GM21619 (cell line): Measurements from ENCODE around the gene CLEC18B.
"Not testable (repeated sequence)": the region's sequence is repeated elsewhere in the genome, so short reads cannot be mapped to it uniquely, and the experiment has no call there.

Experiments used
- ATAC-seq: cut with Tn5 transposase; IDR thresholded peaks from one replicate; pipeline ENCODE4 v1.9.1; 2021; ENCODE audit not compliant: unreplicated experiment

Gene CLEC18B

DNA sequence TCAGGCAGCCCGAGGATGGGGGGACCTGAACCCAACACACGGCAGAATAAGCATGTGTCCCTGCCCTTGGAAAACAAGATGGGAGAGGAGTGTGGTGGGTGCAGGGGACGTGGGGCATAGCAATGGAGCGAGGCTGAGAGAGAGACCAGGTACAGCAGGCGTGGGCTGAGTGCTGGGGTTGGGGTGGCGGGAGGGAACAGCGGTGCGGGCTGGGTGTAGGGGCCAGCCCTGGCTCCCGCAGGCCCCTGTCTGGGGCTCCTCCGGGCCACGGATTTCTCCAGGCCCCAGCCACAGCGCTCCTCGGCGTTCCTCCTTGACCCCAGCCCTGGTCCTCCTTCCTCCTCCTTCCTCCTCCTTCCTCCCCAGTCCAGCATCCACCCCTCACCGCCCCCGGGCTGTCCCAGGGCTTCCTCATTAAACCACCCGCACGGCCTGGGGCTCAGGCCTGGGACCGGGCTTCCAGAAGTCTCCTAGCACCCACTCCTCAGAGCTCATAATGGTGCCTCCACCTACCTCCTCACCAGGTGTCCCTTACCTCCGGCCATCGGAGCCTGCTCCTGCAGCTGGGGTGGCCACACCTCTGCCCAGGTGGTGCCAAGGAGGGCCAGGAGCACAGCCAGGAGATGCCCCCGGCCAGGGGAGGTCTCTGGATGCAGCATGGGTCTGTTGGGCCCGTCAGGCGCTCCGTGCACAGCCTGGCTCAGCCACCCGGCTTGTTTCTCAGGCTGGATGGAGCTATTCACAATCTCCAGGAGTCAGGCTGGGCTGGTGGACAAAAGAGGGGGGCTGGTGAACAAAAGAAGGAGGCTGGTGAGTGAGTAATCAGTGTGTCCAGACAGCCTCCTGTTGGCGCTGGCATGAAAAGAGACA, at the start of gene CLEC18B:
Gene CLEC18B (minus strand): TSS at position 867 of the 870 bp plus-strand sequence. CDS start 208 bp downstream, at position 659.
- not testable (repeated sequence) for ATAC-seq

DNA sequence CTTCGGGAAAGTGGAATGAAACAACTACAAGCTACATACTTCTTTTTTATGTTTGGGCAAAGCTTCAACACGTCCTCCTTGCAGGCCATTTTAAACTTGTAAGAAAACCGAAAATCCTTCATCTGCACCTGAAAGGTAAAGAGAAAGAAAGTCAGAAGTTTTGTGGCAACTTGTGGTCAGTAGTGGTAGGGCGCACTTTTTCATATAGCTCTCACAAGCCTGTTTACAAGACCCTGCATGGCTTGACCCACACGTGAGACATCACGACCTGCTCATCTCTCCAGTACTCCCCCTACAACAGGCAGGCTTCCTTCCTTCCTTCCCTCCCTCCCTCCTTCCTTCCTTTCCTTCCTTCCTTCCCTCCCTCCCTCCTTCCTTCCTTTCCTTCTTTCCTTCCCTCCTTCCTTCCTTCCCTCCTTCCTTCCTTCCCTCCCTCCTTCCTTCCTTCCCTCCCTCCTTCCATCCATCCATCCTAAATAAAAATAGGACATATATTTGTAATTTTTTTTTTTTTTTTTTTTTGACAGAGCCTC, 48.7 kb upstream of the CLEC18B start:
- no peak for ATAC-seq

DNA sequence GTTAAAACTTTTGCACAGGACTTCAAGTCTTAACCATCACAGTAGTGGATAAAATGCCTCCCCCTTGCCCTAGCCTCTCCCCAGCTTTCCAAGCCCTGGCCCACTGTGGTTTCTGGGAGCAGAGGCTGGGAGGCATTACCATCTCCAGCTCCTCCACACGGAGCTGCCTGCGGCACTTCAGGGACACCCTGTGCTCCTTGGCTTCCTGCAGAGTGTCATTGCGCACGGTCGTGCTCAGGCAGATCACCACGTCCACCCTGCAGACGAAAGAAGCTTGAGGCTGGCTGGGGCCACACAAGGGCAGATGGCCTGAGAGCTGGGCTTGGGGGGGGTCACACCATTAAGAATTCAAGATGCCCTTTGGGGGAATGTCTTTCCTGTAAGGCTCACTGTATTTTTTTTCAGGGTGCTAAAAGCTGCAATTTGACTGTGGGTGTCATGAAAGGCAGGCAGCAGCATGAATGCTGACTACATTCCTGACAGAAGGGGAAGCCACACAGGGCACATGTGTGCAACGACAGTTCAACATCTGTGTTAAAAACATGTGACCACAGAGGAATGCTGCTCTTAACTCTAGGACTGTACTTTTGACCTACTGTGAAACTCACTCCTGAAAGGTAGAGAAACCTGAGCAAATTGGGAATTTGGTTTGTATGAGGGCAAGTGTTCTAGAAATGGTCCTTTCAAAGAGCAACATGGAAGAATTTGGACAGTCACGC, 47.7 kb upstream of the CLEC18B start:
- ATAC-seq = no peak

DNA sequence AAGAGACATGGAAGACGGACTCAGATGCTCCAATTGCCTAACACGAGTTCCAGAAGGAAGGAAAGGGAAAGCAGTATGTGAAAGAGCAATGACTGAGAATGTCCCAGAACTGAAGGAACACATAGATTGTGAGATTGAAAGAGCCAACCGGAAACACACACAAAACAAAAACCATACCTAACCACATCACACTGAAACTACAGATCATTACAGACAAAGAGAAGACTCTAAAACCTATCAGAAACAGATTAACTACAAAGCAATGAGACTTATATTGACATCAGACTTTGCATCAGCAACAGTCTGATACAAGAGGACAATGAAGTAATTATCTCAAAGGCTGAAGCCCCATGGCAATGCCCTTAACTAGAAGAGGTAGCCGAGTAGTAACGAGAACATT, 45.6 kb upstream of the CLEC18B start:
- ATAC-seq = peak; percentile 74

DNA sequence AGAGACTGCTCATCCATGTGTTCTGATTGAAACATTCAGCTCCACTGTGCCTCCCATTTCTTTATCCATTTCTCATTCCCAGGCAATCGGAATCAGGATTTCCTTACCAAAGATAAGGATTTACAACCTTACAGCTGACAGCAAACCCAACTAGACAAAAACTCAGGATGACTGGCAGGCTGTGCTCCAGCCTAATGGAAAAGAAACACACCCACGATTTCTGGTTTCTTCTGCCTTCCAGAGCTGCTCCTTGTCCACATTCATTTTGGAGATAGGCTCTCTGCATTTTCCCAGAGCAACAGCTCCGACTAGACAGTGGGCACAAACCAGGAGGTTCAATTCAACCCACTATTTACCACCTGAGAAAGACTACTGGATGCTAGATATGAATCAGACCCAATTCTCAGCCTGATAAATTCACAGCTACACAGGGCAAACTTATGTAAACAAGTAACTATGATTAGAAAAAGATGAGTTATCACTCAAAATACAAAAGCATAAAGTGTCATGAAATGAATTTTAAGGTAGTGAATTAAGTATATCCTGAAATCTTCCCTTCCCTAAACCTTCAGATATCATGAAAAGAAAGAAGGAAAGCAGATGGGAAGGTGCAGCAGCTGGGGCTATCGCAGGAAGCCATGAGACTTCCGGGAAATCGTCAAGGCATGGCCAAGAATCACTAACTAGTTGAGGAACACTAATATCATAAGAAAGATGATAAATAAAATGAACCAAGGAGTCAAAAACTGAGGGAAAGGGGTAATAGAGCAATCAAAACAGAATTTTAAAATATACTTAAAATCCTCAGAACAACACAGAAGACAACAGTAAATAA, 44.8 kb upstream of the CLEC18B start:
- no peak for ATAC-seq

DNA sequence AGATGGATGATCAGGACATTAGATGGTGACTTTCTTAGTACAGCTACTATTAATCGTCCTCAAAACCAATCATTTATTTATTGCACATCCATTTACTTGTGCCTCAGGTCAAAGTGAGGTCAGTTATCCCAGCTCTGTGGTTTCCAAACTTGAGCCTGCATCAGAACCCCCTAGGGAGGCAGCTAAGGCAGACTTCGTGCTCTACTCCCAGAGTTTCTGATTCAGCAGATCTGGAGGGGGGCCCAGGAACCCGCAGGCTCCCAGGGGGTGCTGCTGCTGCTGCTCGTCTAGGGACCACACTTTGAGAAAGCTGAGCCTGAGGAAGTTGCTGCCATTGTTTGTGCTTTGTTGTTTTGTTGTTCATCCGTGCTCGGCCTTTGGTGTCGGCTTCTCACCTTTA, 44.0 kb upstream of the CLEC18B start:
- ATAC-seq = no peak

DNA sequence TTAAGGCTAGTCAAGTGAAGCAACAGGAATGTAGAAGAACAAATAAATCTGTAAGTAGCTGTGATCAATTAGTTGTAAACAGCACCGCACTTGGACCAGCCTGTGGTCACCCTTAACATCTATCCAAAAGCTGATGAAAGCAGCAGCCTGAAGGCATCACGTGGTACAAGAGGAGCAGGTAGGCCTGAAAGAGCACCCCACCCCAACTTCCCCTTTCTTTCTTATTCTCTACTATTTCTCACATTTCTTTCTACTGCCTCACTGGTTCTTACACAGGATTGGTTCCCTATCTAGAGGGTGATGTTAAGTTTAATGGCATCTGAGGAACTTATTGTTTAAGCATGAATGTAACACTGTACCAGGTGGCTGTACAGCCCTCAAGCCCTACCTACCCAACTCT, 42.6 kb upstream of the CLEC18B start:
- peak; percentile 53 for ATAC-seq

DNA sequence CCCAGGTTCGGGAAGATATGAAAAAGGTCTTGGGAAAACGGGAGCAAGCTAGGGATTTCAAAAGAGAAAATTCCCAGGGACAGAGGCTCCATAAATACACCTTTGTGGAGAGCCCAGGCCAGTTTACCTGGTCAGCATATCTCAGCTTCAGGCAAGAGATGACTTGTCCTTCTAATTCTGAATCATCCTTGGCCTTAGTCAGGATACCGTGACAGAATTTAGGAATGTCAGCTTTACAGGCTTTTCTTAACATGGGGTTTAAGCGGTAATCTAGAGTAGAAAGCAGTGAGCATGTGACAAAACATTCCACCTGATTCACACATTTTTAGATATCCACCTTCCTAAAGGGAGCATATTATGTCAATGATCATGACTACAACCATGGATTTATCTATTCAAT, 41.1 kb upstream of the CLEC18B start:
- ATAC-seq = no peak

DNA sequence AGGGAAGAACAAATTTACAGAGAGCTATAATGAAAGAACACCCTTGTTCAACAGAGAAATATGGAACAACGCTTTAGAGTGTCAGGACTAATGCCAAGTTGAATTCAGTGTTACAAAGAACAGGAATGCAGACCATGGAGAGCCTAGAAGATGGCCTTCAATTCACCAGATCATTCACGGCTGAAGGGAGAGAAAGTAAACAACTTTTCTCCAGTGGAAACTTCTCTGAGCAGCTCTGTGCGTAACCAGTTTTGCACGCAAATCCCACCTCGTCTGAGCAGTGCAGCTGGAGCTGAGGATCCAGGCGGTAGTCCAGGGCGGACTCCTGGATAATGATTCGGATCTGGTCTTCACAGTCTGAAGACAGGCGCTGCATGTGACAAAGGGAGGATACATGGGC, 40.5 kb upstream of the CLEC18B start:
- ATAC-seq = no peak

DNA sequence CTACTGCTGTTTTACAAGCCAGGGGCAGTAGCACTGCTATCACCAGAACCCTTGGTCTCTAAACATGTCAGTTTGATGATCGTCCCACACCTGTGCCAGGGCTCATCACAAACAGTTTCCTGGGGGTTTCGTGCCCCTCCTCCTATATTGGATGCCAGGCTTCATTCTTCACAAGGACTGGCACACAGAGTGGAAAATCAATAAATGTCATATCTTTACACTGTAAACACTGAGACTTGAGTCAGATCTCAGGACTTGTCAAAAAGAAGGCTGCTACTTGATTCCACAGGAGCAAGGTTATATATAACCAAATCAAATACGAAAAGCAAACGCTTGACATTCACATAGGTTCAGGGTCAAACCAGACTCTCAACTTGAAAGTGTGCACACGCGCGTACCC, 39.3 kb upstream of the CLEC18B start:
- ATAC-seq = no peak

DNA sequence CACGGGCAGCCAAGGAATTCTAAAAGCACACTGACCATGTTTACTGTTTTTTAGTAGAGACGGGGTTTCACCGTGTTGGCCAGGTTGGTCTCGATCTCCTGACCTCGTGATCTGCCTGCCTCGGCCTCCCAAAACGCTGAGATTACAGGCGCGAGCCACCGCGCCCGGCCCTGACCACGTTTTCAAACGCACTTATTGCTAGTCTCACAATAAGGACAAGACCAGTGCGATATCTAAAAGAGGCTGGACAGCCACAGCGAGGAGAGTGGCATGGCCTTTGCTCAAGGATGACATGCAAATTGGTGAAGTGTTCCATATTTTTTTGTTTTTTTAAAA, 35.0 kb upstream of the CLEC18B start:
- no peak for ATAC-seq

DNA sequence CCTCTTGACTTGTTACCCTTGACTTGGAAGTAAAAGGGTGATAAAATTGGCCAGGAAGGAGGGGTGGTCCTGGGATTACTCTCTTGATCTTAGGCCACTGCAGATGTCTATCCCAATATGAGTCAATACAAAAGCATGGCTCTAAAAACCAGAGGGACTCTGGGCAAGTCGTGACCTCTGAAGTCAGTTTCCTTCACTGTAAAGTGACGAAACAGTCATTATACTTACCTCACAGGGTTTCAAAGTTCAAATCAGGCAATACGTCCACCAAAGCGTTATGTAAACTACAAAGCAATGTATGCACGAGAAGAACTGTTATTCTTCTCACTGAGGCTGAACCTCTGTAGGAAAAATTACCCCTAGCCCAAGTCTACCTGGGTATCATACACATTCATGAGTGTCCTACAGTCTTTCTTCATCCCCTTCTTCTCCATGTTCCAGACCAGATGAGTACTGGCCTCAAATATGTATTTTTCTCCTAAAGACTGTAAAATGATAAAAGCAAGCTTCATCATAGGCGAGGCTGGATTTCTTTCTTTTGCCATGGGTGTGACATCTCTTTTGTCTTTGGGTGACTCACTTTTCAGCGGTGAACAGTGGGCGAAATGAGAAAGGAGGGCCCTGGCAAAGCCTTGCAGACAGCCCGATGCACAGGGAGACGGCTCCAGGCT, 34.5 kb upstream of the CLEC18B start:
- no peak for ATAC-seq

DNA sequence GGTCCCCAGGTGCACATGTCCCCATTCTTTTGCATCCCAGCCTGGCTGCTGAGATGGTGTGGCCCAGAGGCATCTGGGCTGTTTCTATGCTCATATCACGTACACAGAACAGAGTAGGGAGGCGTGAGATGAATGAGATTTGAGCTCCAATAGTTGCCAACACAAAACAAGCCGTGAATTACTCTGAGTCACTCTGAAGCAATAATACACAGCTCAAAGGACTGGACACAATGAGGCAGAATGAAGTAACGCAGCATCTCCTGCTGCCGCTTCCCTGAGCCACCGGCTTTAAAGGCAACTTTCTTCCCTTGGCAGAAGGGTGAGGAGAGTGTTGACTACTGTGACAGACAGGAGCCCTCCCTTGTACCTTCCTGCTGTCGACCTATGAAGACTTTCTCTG, 33.9 kb upstream of the CLEC18B start:
- no peak for ATAC-seq

DNA sequence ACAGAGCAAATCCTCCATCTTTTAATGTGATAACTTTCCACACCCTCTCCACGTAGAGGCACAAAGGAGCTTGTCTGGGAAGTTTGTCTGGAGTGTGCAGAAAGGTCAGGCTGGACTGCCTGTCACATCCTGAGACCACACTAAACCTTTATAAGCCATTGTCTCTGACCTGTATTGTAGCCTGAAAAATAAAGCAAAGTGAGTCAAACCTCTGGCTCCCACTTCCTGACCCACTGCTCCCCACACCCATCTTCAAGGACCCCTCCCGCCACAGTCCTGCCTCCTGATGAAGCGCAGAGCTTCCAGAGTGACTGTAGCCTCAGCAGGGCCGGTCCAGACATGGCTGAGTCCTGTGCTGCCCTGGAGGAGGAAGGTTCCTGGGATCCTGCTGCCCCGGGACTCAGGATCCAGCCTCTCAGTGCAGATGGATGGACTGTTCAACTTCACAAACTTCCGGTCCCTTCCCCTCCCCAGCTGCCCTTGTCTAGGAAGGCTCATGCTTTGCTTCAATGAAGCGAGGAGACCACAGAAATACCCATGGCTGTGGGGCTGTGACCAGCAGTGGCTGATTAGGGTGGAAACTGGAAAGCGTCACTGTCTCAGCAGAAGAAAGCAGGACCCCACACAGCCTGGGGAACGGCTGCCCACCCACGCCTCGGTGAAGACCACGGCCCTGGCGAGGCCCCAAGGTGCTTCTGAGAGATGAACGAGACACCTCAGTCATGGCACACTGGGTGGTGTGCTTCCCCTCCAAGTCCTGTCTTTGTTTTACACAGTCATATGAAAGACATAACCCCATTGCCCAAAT, 30.9 kb upstream of the CLEC18B start:
- peak; percentile 90 for ATAC-seq

DNA sequence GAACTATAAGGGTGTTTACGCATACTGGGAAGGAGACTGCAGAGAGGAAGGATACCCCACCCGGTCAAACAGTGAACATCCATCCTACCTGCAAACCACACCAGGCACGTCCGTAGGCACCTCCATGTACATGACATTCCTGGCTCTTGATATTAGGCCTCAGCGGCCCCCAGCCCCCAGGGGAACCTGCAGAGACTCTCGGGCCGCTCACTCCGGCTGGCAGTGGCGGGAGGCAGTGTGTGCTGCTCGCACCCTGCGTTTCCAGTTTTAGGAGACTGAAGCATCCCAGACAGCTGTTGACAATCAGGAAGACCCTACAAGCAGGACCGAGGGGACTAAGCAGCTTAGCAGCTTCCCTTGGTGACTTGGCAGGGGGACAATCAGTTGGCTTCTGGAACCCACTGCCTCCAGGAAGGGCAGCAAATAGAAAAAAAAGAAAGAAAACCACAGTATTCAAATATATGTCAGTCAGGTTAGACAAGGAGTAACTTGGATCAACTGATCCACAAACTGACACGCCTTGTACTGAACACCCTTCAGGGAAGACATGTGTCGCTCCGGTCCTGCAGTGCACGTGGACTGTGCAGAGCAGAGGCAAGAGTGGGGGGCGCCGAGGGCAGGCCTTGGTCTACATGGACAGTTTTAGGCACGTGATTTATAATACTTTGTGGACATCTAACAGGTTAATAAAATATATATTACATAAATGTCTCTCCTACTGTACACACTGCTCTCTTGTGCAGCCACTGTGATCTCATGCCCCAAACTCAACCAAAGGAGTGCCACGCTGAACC, 29.9 kb upstream of the CLEC18B start:
- no peak for ATAC-seq

DNA sequence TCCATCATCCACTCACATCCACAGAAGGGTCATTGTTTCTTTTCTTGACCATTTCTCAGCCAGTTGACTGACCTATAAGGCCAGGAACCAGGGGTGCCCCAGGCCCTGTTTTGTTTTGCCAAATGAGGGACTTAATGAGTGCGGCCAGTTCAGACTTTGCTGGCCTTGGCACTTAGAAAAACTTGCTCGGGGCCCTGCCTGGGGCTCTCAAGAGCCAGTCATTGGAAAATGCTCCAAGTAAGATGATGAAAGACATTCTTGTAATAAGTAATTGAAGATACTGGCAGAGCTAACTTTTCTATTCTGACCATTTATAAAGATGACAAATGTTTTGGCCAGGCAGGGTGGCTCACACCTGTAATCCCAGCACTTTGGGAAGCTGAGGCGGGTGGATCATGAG, 29.0 kb upstream of the CLEC18B start:
- ATAC-seq = no peak

DNA sequence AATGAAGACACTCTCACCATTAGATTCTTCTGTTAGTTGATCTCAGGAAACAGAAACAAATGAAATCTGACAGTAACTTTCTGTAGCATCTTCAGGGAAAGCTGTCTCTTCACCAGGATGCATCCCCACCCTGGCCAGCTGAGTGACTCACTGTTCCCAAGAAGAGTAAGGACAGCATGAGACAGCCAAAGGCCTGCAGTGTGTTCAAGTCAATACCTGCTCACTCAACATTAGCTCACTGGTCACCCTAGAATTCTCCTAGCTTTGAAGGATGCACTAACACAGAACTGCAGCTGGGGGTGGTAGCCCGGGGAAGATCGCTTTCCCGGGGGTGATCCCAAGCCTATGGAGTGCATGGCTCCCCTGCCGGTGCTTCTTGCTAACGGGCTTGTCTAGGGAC, 28.2 kb upstream of the CLEC18B start:
- ATAC-seq = no peak

DNA sequence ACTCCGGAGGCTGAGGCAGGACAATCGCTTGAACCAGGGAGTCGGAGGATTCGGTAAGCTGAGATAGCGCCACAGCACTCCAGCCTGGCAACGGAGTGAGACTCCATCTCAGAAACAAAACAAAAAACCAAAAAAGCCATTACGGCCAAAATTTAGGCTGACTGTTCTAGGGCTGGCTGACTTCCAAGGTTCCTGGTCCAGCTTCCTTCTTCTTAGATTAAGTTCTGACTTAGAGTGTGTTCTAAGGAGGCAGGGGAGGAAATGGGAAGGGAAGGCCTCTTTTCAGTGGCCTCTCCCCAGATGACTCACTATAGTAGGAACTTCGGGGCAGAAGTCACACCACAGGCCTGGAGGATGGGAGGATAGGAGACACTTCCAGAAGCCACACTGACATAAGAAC, 27.7 kb upstream of the CLEC18B start:
- ATAC-seq = no peak

DNA sequence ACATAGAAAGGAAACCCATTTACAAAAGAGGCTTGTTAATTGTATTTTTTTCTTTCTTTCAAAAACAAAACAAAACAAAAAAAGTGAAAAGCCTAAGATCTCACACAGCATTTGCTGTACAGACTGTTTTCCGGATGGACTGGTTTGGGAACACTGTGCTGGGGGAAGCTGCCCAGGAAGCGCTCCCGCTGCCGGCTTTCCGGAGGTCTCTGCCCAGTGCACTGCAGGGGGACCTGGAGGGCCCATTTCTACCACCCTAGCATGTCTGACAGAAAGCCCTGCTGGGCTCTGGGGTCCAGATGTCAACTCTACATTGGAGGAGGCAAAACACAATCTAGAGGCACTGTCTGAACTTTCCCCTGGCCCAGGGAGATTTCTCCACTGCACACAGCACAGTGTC, 26.3 kb upstream of the CLEC18B start:
- no peak for ATAC-seq
